HFFc6 (cell line): ENCODE results near the gene MLKL. TPM values are rescaled to one million over a fixed set of nuclear protein-coding genes. Genes with fewer than 3 reads are reported as not detected.
A peak's percentile ranks its signal among the peaks of the same experiment; 100 is the strongest.

Experiments
- DNase-seq: peaks from one replicate; pipeline ENCODE4 v3.0.0-alpha.2; 2018
- H3K27ac Mint-ChIP-seq: 2 replicates; pipeline ENCODE4 v1.8.0; 2020; ENCODE audit warnings: mild to moderate bottlenecking, mixed read lengths
- H3K27me3 Mint-ChIP-seq: 2 replicates; pipeline ENCODE4 v1.8.0; 2021; ENCODE audit warnings: mild to moderate bottlenecking, moderate library complexity, mixed read lengths; ENCODE audit not compliant: insufficient read depth
- H3K36me3 Mint-ChIP-seq: 2 replicates; pipeline ENCODE4 v1.8.0; 2021; ENCODE audit warnings: low read depth, mixed read lengths
- H3K4me1 Mint-ChIP-seq: 2 replicates; pipeline ENCODE4 v1.8.0; 2020; ENCODE audit warnings: low read depth, mixed read lengths
- H3K4me3 Mint-ChIP-seq: 2 replicates; pipeline ENCODE4 v1.8.0; 2020; ENCODE audit warnings: mild to moderate bottlenecking, moderate library complexity, mixed read lengths
- H3K9me3 Mint-ChIP-seq: 2 replicates; pipeline ENCODE4 v1.8.0; 2020; ENCODE audit warnings: mild to moderate bottlenecking, mixed read lengths
- CTCF ChIP-seq: fragments of 200-600 bp; sonication (generic); IDR thresholded peaks from 2 replicates; pipeline ENCODE4 v1.5.0; 2021; ENCODE audit warnings: antibody characterized with exemption, mild to moderate bottlenecking
- total RNA-seq, 6 experiments: library from RNA; stranded (reverse); fragmentation: NEBNext Ultra II Directional; extraction: Animal tissue kit (Norgen Biotek cat#: 25700); gene quantifications; 2 replicates in 1 of 6; 3 replicates in 5 of 6; pipeline ENCODE4 v1.2.3, GENCODE V29; 2021

MLKL gene
- total RNA-seq, 6 experiments from 2014 or later = 10.2 to 14.8 (median 11.4) TPM

GRCh38 chr16:74718741-74719610 lies 18.3 kb upstream of the MLKL start:
- no peak overlapping the region for H3K4me3 Mint-ChIP-seq
- peak; percentile 22; the same call in 1 of the 2 replicates for TF ChIP-seq CTCF
- no peaks in the 10 kb centered on the region for H3K9me3 Mint-ChIP-seq
- H3K27ac Mint-ChIP-seq = no peak overlapping the region
- peaks cover 41% of the 10 kb centered on the region for H3K27me3 Mint-ChIP-seq
- H3K36me3 Mint-ChIP-seq = no peaks in the 10 kb centered on the region
- H3K4me1 Mint-ChIP-seq = no peaks in the 10 kb centered on the region
- DNase-seq = no peak

GRCh38 chr16:74718140-74718539 lies 17.5 kb upstream of the MLKL start:
- no peaks in the 10 kb centered on the region for H3K4me1 Mint-ChIP-seq
- no peak overlapping the region for H3K27ac Mint-ChIP-seq
- no peak overlapping the region for H3K4me3 Mint-ChIP-seq
- H3K36me3 Mint-ChIP-seq = no peaks in the 10 kb centered on the region
- peaks cover 43% of the 10 kb centered on the region for H3K27me3 Mint-ChIP-seq
- no peaks in the 10 kb centered on the region for H3K9me3 Mint-ChIP-seq
- DNase-seq = no peak
- no peak for TF ChIP-seq CTCF

- DNase-seq = no peak
- no peaks in the 10 kb centered on the region for H3K36me3 Mint-ChIP-seq
- peaks cover 39% of the 10 kb centered on the region for H3K27me3 Mint-ChIP-seq
- no peak for TF ChIP-seq CTCF
- no peak overlapping the region for H3K4me3 Mint-ChIP-seq
- H3K9me3 Mint-ChIP-seq = no peaks in the 10 kb centered on the region
- H3K4me1 Mint-ChIP-seq = no peaks in the 10 kb centered on the region
- H3K27ac Mint-ChIP-seq = no peak overlapping the region
These were observed 16.7 kb upstream of the MLKL start for GRCh38 chr16:74717367-74717766.

- no peaks in the 10 kb centered on the region for H3K36me3 Mint-ChIP-seq
- no peaks in the 10 kb centered on the region for H3K9me3 Mint-ChIP-seq
- no peak overlapping the region for H3K4me3 Mint-ChIP-seq
- no peaks in the 10 kb centered on the region for H3K4me1 Mint-ChIP-seq
- no peak overlapping the region for H3K27ac Mint-ChIP-seq
- peaks cover 36% of the 10 kb centered on the region for H3K27me3 Mint-ChIP-seq
- no peak for DNase-seq
- peak; percentile 30; the same call in 1 of the 2 replicates for TF ChIP-seq CTCF
These were observed 15.7 kb upstream of the MLKL start for GRCh38 chr16:74716355-74716754.

- Mint-ChIP-seq H3K9me3 (no peaks in the 10 kb centered on the region), H3K27ac (no peak overlapping the region)
- TF ChIP-seq CTCF = no peak
These were observed 13.2 kb upstream of the MLKL start for GRCh38 chr16:74713876-74714275.

More at GRCh38 chr16:74713876-74714275, 13.2 kb upstream of the MLKL start:
- H3K4me1 Mint-ChIP-seq = 0 out of 2 replicates have a peak, but pooled peaks cover 5% of the 10 kb centered on the region
- no peak overlapping the region for H3K4me3 Mint-ChIP-seq
- H3K36me3 Mint-ChIP-seq = no peaks in the 10 kb centered on the region
- DNase-seq = no peak
- peaks cover 25% of the 10 kb centered on the region for H3K27me3 Mint-ChIP-seq
